GM12875 (cell line): ENCODE data around the gene TRIM72.
"Not testable (repeated sequence)": the region's sequence is repeated elsewhere in the genome, so short reads cannot be mapped to it uniquely, and the experiment has no call there.

ENCODE experiments used
- H3K4me3 ChIP-seq: one replicate; pipeline ENCODE4 v1.5.1; 2011; ENCODE audit warnings: low read depth, low read length, control low read depth
- TF ChIP-seq, protein P1 (sequence below): IDR thresholded peaks from 2 replicates; pipeline ENCODE4 v1.5.1; 2011; ENCODE audit warnings: low read depth, mild to moderate bottlenecking, control low read depth, inconsistent platforms, low read length, moderate library complexity, borderline replicate concordance; ENCODE audit not compliant: insufficient read depth

TRIM72 gene

DNA sequence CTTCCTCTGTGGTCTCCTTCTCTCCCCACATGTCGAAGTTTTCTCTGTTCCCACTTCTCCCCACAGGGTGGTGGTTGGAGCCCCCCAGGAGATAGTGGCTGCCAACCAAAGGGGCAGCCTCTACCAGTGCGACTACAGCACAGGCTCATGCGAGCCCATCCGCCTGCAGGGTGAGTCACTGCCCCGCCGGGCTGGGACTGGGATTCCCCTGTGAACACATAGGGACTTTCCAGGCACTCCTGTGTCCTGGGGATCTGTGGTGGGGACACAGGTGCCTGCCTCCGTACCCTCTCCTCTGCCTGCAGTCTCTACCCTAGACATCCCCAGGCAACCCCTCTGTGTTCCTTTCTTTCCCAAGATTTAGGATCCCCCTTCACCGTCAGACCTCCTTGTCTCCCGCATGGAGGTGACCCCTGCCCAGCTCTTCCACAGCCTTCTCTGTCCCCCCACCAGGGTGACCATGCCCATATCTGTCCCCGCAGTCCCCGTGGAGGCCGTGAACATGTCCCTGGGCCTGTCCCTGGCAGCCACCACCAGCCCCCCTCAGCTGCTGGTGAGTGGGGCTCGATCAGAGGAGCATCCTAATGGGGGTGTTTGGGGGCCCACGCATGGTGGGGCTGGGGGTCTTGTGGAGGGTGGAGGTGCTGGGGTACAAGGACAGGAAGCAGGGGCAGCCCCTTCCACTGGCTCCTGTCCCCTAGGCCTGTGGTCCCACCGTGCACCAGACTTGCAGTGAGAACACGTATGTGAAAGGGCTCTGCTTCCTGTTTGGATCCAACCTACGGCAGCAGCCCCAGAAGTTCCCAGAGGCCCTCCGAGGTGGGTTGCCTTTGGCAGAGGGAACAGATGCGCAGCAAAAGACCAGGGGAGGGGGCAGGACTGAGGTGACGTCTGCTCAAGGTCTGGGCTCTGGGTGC lies 51.7 kb downstream of the TRIM72 start:
- no peak overlapping the region for H3K4me3 ChIP-seq
- TF ChIP-seq, protein P1, sequence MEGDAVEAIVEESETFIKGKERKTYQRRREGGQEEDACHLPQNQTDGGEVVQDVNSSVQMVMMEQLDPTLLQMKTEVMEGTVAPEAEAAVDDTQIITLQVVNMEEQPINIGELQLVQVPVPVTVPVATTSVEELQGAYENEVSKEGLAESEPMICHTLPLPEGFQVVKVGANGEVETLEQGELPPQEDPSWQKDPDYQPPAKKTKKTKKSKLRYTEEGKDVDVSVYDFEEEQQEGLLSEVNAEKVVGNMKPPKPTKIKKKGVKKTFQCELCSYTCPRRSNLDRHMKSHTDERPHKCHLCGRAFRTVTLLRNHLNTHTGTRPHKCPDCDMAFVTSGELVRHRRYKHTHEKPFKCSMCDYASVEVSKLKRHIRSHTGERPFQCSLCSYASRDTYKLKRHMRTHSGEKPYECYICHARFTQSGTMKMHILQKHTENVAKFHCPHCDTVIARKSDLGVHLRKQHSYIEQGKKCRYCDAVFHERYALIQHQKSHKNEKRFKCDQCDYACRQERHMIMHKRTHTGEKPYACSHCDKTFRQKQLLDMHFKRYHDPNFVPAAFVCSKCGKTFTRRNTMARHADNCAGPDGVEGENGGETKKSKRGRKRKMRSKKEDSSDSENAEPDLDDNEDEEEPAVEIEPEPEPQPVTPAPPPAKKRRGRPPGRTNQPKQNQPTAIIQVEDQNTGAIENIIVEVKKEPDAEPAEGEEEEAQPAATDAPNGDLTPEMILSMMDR, result 0 out of 2 replicates have a peak, but pooled peaks have one; percentile 11

DNA sequence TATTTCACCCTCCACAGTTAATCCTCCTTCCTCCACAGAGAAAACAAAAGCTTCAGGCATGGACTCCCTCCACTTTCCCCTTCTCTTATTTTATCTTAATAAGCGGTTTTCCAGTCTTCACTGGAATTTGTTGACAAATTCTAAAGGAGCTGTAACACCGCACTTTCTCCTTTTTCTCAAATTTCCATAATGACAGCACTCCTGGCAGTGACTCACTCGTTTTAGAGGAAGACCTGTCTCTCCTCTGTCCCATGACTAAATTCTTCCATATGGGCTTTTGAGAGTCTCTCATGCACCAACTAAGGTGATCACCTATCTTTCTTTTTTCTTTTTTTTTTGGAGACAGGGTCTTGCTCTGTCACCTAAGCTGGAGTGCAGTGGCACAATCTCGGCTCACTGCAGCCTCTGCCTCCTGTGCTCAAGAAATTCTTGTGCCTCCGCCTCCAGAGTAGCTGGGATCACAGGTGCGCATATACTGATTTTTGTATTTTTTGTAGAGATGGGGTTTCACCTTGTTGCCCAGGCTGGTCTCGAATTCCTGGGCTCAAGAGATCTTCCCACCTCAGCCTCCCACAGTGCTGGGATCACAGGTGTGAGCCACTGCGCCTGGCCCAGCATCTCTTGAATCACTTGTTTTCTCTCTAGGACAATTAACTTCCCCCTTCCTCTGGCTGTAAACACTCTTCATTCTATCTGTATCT lies 53.6 kb downstream of the TRIM72 start:
- TF ChIP-seq, protein P1, result no peak
- H3K4me3 ChIP-seq, result no peak overlapping the region

DNA sequence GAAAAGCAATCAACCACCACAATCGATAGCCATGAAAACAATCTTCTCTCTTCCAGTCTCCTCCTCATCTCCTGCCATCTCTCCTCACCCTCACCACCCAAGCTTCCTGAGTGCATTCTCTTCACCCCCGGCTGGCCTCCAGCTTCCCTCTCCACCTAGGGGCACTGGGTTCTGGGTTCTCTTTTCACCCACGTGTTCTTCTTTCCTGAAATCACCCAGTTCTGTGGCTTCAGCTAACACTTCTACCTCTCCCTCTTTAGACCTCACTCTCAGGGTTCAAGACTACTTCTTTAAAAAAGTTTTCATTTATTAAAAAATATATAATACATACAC lies 54.1 kb downstream of the TRIM72 start:
- H3K4me3 ChIP-seq, result no peak overlapping the region
- TF ChIP-seq, protein P1, result no peak

DNA sequence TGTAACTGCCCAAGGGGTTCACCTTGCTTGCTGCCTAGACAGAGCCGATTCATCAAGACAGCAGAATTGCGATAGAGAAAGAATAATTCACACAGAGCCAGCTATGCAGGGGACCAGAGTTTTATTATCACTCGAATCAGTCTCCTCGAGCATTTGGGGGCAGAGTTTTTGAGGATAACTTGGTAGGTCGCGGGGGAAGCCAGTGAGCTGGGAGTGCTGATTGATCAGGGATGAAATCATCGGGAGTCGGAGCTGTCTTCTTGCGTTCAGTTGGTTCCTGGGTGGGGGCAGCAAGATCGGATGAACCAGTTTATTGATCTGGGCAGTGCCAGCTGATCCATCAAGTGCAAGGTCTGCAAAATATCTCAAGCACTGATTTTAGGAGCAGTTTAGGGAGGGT lies 55.0 kb downstream of the TRIM72 start:
- H3K4me3 ChIP-seq, result no peak overlapping the region
- TF ChIP-seq, protein P1, result no peak

DNA sequence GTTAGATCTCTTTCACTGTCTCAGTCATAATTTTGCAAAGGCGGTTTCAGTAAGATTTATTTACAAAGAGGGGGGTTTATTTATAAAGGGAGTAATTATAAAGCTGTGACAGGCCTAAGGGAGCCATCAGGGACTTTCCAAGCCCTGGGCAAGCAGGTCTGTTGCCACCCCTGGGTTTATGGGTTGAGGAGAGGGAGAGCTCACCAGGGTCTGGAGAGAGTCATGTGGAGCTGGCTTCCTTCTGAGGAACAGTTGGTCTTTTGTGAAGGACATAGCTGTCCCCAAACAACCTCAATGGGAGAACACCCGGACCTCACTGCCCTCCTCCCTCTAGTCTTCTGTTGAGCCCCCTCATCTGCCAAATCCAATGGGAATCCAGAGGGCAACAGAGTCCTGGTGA lies 55.6 kb downstream of the TRIM72 start:
- H3K4me3 ChIP-seq, result no peak overlapping the region
- TF ChIP-seq, protein P1, result no peak

DNA sequence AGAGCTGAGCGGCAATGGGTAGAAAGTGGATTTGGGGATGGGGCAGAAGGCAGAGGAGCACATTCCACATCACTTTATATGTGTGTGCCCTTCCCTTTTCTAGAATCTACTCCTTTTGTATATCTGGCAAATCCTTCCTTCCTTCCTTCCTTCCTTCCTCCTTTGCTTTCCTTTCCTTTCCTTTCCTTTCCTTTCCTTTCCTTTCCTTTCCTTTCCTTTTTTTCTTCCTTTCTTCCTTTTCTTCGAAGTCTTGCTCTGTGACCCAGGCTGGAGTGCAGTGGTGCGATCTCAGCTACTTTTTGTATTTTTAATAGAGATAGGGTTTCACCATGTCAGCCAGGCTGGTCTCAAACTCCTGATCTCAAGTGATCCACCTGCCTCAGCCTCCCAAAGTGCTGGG lies 56.1 kb downstream of the TRIM72 start:
- not testable (repeated sequence) for H3K4me3 ChIP-seq

DNA sequence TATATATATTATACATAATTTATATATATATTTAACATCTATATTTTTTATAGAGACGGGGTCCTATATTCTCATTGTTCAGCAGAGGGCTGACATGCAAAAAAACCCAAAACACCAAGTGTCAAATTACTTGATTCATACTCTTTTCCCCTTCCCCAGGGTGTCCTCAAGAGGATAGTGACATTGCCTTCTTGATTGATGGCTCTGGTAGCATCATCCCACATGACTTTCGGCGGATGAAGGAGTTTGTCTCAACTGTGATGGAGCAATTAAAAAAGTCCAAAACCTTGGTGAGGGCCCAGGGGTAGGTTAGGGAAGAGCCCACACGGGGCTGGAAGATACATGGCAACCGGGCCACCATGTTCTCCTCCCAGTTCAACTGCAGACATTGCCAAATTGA lies 56.9 kb downstream of the TRIM72 start:
- no peak overlapping the region for H3K4me3 ChIP-seq
- TF ChIP-seq, protein P1, result no peak
